ENCODE data around the gene MAST4.

DNA sequence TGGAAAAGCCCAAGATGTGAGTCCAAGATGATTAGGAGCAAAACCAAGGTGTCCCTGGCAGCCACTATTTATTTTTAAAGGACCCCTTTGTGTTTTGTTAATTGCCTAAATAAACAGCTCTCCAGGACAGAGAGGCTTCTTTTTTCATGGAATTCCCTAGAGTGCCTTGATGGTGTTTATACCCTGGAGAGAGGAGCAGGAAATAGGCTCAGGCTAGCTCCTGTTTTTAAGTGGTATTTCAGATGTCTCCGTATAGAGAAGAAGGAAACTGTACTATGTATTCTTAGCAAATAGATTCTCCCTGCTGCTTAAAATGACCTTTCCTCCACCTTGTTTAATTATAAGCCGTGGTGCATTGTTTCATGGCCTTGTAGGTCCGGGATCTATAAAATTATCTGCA is 308.0 kb downstream of the MAST4 start:
- TF ChIP-seq, protein P1, sequence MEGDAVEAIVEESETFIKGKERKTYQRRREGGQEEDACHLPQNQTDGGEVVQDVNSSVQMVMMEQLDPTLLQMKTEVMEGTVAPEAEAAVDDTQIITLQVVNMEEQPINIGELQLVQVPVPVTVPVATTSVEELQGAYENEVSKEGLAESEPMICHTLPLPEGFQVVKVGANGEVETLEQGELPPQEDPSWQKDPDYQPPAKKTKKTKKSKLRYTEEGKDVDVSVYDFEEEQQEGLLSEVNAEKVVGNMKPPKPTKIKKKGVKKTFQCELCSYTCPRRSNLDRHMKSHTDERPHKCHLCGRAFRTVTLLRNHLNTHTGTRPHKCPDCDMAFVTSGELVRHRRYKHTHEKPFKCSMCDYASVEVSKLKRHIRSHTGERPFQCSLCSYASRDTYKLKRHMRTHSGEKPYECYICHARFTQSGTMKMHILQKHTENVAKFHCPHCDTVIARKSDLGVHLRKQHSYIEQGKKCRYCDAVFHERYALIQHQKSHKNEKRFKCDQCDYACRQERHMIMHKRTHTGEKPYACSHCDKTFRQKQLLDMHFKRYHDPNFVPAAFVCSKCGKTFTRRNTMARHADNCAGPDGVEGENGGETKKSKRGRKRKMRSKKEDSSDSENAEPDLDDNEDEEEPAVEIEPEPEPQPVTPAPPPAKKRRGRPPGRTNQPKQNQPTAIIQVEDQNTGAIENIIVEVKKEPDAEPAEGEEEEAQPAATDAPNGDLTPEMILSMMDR (IDR thresholded peaks at IDR 0.05; ENCODE audit: low read depth, low read length, poor library complexity, severe bottlenecking): no peak
- TF ChIP-seq EZH2phosphoT487 (IDR thresholded peaks at IDR 0.05; ENCODE audit: borderline replicate concordance, low read length): no peak

All from DOHH2 (cell line).